GM23248 (cell line): ENCODE data around the gene C10orf71.

Experiments used
- EZH2 ChIP-seq: fragments of 200-600 bp; sonication (generic); IDR thresholded peaks from 2 replicates; pipeline ENCODE4 v1.6.1; 2018; ENCODE audit warnings: antibody characterized with exemption, mild to moderate bottlenecking; ENCODE audit not compliant: insufficient read depth, poor library complexity, severe bottlenecking
- EZH2phosphoT487 ChIP-seq: fragments of 200-600 bp; sonication (generic); IDR thresholded peaks from 2 replicates; pipeline ENCODE4 v1.6.1; 2018; ENCODE audit warnings: antibody characterized with exemption, moderate library complexity, mild to moderate bottlenecking, low read depth; ENCODE audit not compliant: insufficient read depth

- TF ChIP-seq EZH2 = no peak
- no peak for TF ChIP-seq EZH2phosphoT487
Measured at GRCh38 chr10:49351669-49352068, 52.7 kb downstream of the C10orf71 start.
